CD14-positive monocyte (primary cell): Measurements from ENCODE around the gene HLCS. TPM values are rescaled to one million over a fixed set of nuclear protein-coding genes. Genes with fewer than 3 reads are reported as not detected.

Experiments
- DNase-seq, 3 donors: peaks; one replicate each; pipeline ENCODE4 v3.0.0-alpha.2; 2011 to 2022
- H2AFZ ChIP-seq: 2 replicates; pipeline ENCODE4 v1.6.0; 2012; ENCODE audit warnings: mild to moderate bottlenecking, low read depth, low read length, inconsistent platforms; ENCODE audit not compliant: insufficient read depth, poor library complexity, severe bottlenecking
- H3K27ac ChIP-seq, 2 donors: 1 replicate in 1 of 2; 2 replicates in 1 of 2; pipeline ENCODE4 v1.5.1; 2012 to 2013; ENCODE audit warnings: low read length in 2 of 2, control low read depth in 1 of 2, inconsistent platforms in 1 of 2, low read depth in 1 of 2, mild to moderate bottlenecking in 1 of 2
- H3K27me3 ChIP-seq, 2 donors: one replicate each; pipeline versions ENCODE4 v1.6.0 to v1.6.1; 2011 to 2013; ENCODE audit warnings: low read length in 2 of 2; ENCODE audit not compliant: control insufficient read depth in 2 of 2, insufficient read depth in 2 of 2
- H3K36me3 ChIP-seq, 2 donors: replicated peaks in 1 of 2; 1 replicate in 1 of 2; 2 replicates in 1 of 2; pipeline versions ENCODE4 v1.5.1 to v1.6.1; 2012 to 2013; ENCODE audit warnings: low read length in 2 of 2, control low read depth in 1 of 2, inconsistent platforms in 1 of 2, mild to moderate bottlenecking in 1 of 2; ENCODE audit not compliant: insufficient read depth in 2 of 2, control insufficient read depth in 1 of 2
- H3K4me1 ChIP-seq, 2 donors: 1 replicate in 1 of 2; 2 replicates in 1 of 2; pipeline versions ENCODE4 v1.5.1 to v1.6.1; 2012 to 2013; ENCODE audit warnings: low read length in 2 of 2, control low read depth in 1 of 2, inconsistent platforms in 1 of 2, mild to moderate bottlenecking in 1 of 2, moderate library complexity in 1 of 2; ENCODE audit not compliant: insufficient read depth in 2 of 2, control insufficient read depth in 1 of 2
- H3K4me2 ChIP-seq: replicated peaks from 2 replicates; pipeline ENCODE3; 2012; ENCODE audit warnings: low read length, moderate library complexity, mild to moderate bottlenecking; ENCODE audit not compliant: poor library complexity, severe bottlenecking; ENCODE audit errors: extremely low read depth
- H3K4me3 ChIP-seq, 3 experiments: fragments of 200-600 bp in 1 of 3; sonication (generic) in 1 of 3; replicated peaks in 1 of 3; 1 replicate in 2 of 3; 2 replicates in 1 of 3; pipeline ENCODE4 v1.5.1; 2011 to 2013; ENCODE audit warnings: low read length in 3 of 3, mild to moderate bottlenecking in 3 of 3, control low read depth in 2 of 3, low read depth in 2 of 3, inconsistent platforms in 1 of 3, moderate library complexity in 1 of 3
- H3K79me2 ChIP-seq: 2 replicates; pipeline ENCODE4 v1.6.0; 2012; ENCODE audit warnings: mild to moderate bottlenecking, control low read depth, inconsistent platforms, low read length, moderate library complexity; ENCODE audit not compliant: insufficient read depth
- H3K9ac ChIP-seq: 2 replicates; pipeline ENCODE4 v1.6.0; 2017; ENCODE audit warnings: low read length, mild to moderate bottlenecking; ENCODE audit not compliant: insufficient read depth, poor library complexity, severe bottlenecking
- H3K9me3 ChIP-seq, 2 donors: replicated peaks in 1 of 2; 1 replicate in 1 of 2; 2 replicates in 1 of 2; pipeline versions ENCODE4 v1.5.1 to v1.6.1; 2012 to 2013; ENCODE audit warnings: low read length in 2 of 2, control low read depth in 1 of 2; ENCODE audit not compliant: control insufficient read depth in 1 of 2, insufficient read depth in 1 of 2
- H4K20me1 ChIP-seq: 2 replicates; pipeline ENCODE4 v1.6.0; 2012; ENCODE audit warnings: mild to moderate bottlenecking, low read length, control low read depth, moderate library complexity; ENCODE audit not compliant: insufficient read depth
- H3K27ac Mint-ChIP-seq, 7 donors: one replicate each; pipeline ENCODE4 v1.8.0; 2020; ENCODE audit warnings: mild to moderate bottlenecking in 7 of 7, mixed read lengths in 7 of 7, moderate library complexity in 6 of 7, inconsistent platforms in 2 of 7
- H3K27me3 Mint-ChIP-seq, 3 donors: one replicate each; pipeline ENCODE4 v1.8.0; 2021 to 2022; ENCODE audit warnings: low read depth in 3 of 3, mild to moderate bottlenecking in 3 of 3, mixed read lengths in 3 of 3, moderate library complexity in 3 of 3, inconsistent platforms in 1 of 3
- H3K36me3 Mint-ChIP-seq, 2 donors: one replicate each; pipeline ENCODE4 v1.8.0; 2020; ENCODE audit warnings: mixed read lengths in 2 of 2, inconsistent platforms in 1 of 2, mild to moderate bottlenecking in 1 of 2
- H3K4me1 Mint-ChIP-seq: one replicate; pipeline ENCODE4 v1.8.0; 2020; ENCODE audit warnings: mild to moderate bottlenecking, mixed read lengths
- H3K4me3 Mint-ChIP-seq, 2 donors: one replicate each; pipeline ENCODE4 v1.8.0; 2020; ENCODE audit warnings: mild to moderate bottlenecking in 2 of 2, mixed read lengths in 2 of 2, moderate library complexity in 1 of 2
- H3K9me3 Mint-ChIP-seq, 7 donors: one replicate each; pipeline ENCODE4 v1.8.0; 2020 to 2022; ENCODE audit warnings: mixed read lengths in 7 of 7, mild to moderate bottlenecking in 6 of 7, moderate library complexity in 6 of 7, inconsistent platforms in 2 of 7
- CTCF ChIP-seq: fragments of 200-600 bp; IDR thresholded peaks from one replicate; pipeline ENCODE4 v1.8.0; 2022; ENCODE audit warnings: antibody characterized with exemption, mild to moderate bottlenecking
- WGBS: methylation state at CpG from one replicate; pipeline ENCODE4 v1.1.5; 2013; ENCODE audit warnings: missing lambda C conversion rate; ENCODE audit not compliant: insufficient coverage; 5-methylcytosine and 5-hydroxymethylcytosine counted together
- intact Hi-C, 2 donors: fragments of 100-400 bp; cut with micrococcal nuclease; formaldehyde crosslinking; loops; one replicate each; pipeline versions ENCODE4 v1.15.0 to v1.15.1; 2023
- polyA plus RNA-seq, 3 donors: library from polyadenylated mRNA; depleted of rRNA in 1 of 3; unstranded in 2 of 3; stranded (reverse) in 1 of 3; fragments of 300-500 nt in 2 of 3; fragments of >200 nt in 1 of 3; fragmentation: Illumina TruSeq in 2 of 3; gene quantifications; 1 replicate in 2 of 3; 2 replicates in 1 of 3; pipeline ENCODE4 v1.2.3, GENCODE V29; 2012 to 2021

Gene HLCS
- polyA plus RNA-seq, 3 donors: 2.1 to 3.1 (median 2.2) TPM

GRCh38 chr21:36915696-36916245 is 50.7 kb downstream of the HLCS start:
- Histone ChIP-seq H2AFZ (no peak overlapping the region), H3K27ac (no peak overlapping the region), H3K27me3 (no peaks in the 10 kb centered on the region), H3K4me2 (no peak overlapping the region), H3K79me2 (no peaks in the 10 kb centered on the region), H4K20me1 (no peaks in the 10 kb centered on the region), H3K36me3 (no peaks in the 10 kb centered on the region), H3K4me1 (no peaks in the 10 kb centered on the region), H3K9ac (no peak overlapping the region), H3K9me3 (no peaks in the 10 kb centered on the region), H3K4me3 (no peak overlapping the region)
- intact Hi-C loops: no loop called here
- no peak for TF ChIP-seq CTCF
- Mint-ChIP-seq H3K4me1 (no peaks in the 10 kb centered on the region), H3K4me3 (no peak overlapping the region), H3K36me3 (no peaks in the 10 kb centered on the region), H3K9me3 (peaks cover 0 to 4% (median 0%) of the 10 kb centered on the region in 7 donors), H3K27me3 (peaks cover 0 to 1% (median 0%) of the 10 kb centered on the region in 3 donors), H3K27ac (no peak overlapping the region)
- DNase-seq: no peak
- WGBS: no CpG with 5 or more reads among the region's 8 CpGs

GRCh38 chr21:36915014-36915695 is 51.3 kb downstream of the HLCS start:
- Mint-ChIP-seq H3K36me3 (no peaks in the 10 kb centered on the region), H3K27me3 (peaks cover 0 to under 1% (median 0%) of the 10 kb centered on the region in 3 donors)
- intact Hi-C loops: no loop called here

More at GRCh38 chr21:36915014-36915695, 51.3 kb downstream of the HLCS start:
- no peak overlapping the region for H3K4me2 ChIP-seq
- no peaks in the 10 kb centered on the region for H4K20me1 ChIP-seq
- 97% methylated on average over 8 of the region's 17 CpGs for WGBS
- H3K4me3 ChIP-seq: no peak overlapping the region
- no peak overlapping the region for H3K9ac ChIP-seq
- no peak overlapping the region for H2AFZ ChIP-seq
- no peaks in the 10 kb centered on the region for H3K36me3 ChIP-seq
- H3K4me1 ChIP-seq: no peaks in the 10 kb centered on the region
- Mint-ChIP-seq H3K27ac (no peak overlapping the region), H3K4me3 (no peak overlapping the region), H3K9me3 (peaks cover 0 to 6% (median 0%) of the 10 kb centered on the region in 7 donors), H3K4me1 (no peaks in the 10 kb centered on the region)
- no peaks in the 10 kb centered on the region for H3K27me3 ChIP-seq
- DNase-seq: no peak
- no peak overlapping the region for H3K27ac ChIP-seq
- H3K79me2 ChIP-seq: no peaks in the 10 kb centered on the region
- no peak for TF ChIP-seq CTCF
- H3K9me3 ChIP-seq: no peaks in the 10 kb centered on the region
